HCT116 (cell line): ENCODE measurements around the gene RPAP3.

Source experiments
- EZH2phosphoT487 ChIP-seq: fragments of 200-600 bp; IDR thresholded peaks from 2 replicates; pipeline ENCODE4 v1.6.1; 2018; ENCODE audit warnings: antibody characterized with exemption, borderline replicate concordance
- JUND ChIP-seq: IDR thresholded peaks from 2 replicates; pipeline ENCODE4 v1.6.1; 2012
- POLR2A ChIP-seq: IDR thresholded peaks from 2 replicates; pipeline ENCODE4 v1.7.0; 2011; ENCODE audit warnings: borderline replicate concordance; ENCODE audit not compliant: insufficient read depth, insufficient read length; ENCODE audit errors: extremely low read depth
- POLR2AphosphoS5 ChIP-seq: IDR thresholded peaks from 2 replicates; pipeline ENCODE4 v1.6.1; 2011; ENCODE audit warnings: mild to moderate bottlenecking, low read depth, low read length, moderate library complexity
- RAD21 ChIP-seq: IDR thresholded peaks from 2 replicates; pipeline ENCODE4 v1.6.1; 2012; ENCODE audit warnings: low read depth, mild to moderate bottlenecking
- REST ChIP-seq: IDR thresholded peaks from 2 replicates; pipeline ENCODE4 v1.6.1; 2012; ENCODE audit warnings: low read depth
- TCF7L2 ChIP-seq: IDR thresholded peaks from 2 replicates; pipeline ENCODE4 v1.7.0; 2011; ENCODE audit warnings: borderline replicate concordance, inconsistent platforms; ENCODE audit not compliant: insufficient read depth, insufficient read length; ENCODE audit errors: extremely low read depth
- YY1 ChIP-seq: IDR thresholded peaks from 2 replicates; pipeline ENCODE4 v1.6.1; 2011; ENCODE audit warnings: low read length, low read depth, moderate library complexity, mild to moderate bottlenecking; ENCODE audit not compliant: insufficient replicate concordance; ENCODE audit errors: extremely low read depth
- ZNF274 ChIP-seq: fragments of 200-500 bp; sonication (Bioruptor generic); IDR thresholded peaks from 2 replicates; pipeline ENCODE4 v1.6.1; 2014; ENCODE audit warnings: mild to moderate bottlenecking, low read depth, low read length, inconsistent platforms
- TF ChIP-seq, protein P1 (sequence below): IDR thresholded peaks from 2 replicates; pipeline ENCODE4 v1.6.1; 2011; ENCODE audit warnings: mild to moderate bottlenecking, low read length, moderate library complexity; ENCODE audit not compliant: insufficient replicate concordance; ENCODE audit errors: extremely low read depth
- TF ChIP-seq, protein P2 (sequence below), 3 experiments: fragments of 200-600 bp in 1 of 3; sonication (generic) in 1 of 3; IDR thresholded peaks in 2 of 3; conservative IDR thresholded peaks in 1 of 3; 2 replicates each; pipeline ENCODE4 v1.5.1; 2012 to 2017; ENCODE audit warnings: low read depth in 2 of 3, low read length in 2 of 3, antibody characterized with exemption in 1 of 3, borderline replicate concordance in 1 of 3, control low read depth in 1 of 3, mild to moderate bottlenecking in 1 of 3, mixed read lengths in 1 of 3, mixed run types in 1 of 3, moderate library complexity in 1 of 3; ENCODE audit not compliant: insufficient read depth in 1 of 3
- TF ChIP-seq, protein P3 (sequence below): IDR thresholded peaks from 2 replicates; pipeline ENCODE4 v1.6.1; 2012

DNA sequence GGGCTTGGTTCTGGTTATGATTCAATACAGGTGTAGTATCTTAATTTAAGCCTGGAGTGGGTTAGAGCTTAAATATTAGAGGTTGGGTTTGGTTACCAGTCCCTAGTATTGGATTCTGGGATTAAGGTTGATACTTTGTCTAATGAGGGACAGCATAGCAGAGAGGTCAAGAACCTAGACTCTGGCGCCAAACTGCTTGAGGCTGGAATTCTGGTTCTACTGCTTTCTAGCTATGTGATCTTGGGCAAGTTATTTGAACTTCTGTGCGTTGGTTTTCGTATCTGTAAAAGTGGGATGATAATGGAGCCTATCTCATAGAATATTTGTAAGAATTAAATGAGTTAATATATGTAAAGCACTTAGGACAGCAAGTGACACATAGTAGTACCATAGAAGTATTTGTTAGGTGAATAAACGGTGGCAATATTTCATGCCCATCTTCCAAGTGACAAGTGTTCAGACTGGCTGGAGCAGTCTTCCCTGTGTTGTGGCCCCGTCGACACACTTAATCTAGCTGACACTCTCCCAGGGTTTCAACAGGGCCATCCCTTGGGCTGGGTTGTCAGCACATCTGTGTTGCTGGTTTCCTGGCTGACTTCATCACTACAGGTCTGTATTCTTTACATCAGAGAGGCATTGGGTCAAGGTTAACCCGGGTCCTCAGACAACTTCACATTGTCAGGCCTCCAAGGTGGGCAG lies 16.5 kb upstream of the RPAP3 start:
- TF ChIP-seq, protein P1, sequence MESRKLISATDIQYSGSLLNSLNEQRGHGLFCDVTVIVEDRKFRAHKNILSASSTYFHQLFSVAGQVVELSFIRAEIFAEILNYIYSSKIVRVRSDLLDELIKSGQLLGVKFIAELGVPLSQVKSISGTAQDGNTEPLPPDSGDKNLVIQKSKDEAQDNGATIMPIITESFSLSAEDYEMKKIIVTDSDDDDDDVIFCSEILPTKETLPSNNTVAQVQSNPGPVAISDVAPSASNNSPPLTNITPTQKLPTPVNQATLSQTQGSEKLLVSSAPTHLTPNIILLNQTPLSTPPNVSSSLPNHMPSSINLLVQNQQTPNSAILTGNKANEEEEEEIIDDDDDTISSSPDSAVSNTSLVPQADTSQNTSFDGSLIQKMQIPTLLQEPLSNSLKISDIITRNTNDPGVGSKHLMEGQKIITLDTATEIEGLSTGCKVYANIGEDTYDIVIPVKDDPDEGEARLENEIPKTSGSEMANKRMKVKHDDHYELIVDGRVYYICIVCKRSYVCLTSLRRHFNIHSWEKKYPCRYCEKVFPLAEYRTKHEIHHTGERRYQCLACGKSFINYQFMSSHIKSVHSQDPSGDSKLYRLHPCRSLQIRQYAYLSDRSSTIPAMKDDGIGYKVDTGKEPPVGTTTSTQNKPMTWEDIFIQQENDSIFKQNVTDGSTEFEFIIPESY, result no peak
- no peak for TF ChIP-seq YY1
- TF ChIP-seq POLR2AphosphoS5, result no peak
- TF ChIP-seq, protein P2, sequence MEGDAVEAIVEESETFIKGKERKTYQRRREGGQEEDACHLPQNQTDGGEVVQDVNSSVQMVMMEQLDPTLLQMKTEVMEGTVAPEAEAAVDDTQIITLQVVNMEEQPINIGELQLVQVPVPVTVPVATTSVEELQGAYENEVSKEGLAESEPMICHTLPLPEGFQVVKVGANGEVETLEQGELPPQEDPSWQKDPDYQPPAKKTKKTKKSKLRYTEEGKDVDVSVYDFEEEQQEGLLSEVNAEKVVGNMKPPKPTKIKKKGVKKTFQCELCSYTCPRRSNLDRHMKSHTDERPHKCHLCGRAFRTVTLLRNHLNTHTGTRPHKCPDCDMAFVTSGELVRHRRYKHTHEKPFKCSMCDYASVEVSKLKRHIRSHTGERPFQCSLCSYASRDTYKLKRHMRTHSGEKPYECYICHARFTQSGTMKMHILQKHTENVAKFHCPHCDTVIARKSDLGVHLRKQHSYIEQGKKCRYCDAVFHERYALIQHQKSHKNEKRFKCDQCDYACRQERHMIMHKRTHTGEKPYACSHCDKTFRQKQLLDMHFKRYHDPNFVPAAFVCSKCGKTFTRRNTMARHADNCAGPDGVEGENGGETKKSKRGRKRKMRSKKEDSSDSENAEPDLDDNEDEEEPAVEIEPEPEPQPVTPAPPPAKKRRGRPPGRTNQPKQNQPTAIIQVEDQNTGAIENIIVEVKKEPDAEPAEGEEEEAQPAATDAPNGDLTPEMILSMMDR (IDR thresholded peaks at IDR 0.05 in 2 of 3, conservative IDR thresholded peaks at IDR 0.05 in 1 of 3; ENCODE audit: borderline replicate concordance in 1 of 3, insufficient read depth in 1 of 3, low read depth in 2 of 3, low read length in 2 of 3), result no peak
- no peak for TF ChIP-seq TCF7L2
- no peak for TF ChIP-seq RAD21
- TF ChIP-seq, protein P3, sequence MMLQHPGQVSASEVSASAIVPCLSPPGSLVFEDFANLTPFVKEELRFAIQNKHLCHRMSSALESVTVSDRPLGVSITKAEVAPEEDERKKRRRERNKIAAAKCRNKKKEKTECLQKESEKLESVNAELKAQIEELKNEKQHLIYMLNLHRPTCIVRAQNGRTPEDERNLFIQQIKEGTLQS, result no peak
- TF ChIP-seq JUND, result no peak
- TF ChIP-seq POLR2A, result no peak
- TF ChIP-seq ZNF274, result no peak
- TF ChIP-seq EZH2phosphoT487, result no peak
- no peak for TF ChIP-seq REST
